HepG2 (cell line): ENCODE results near the gene GPC6. TPM values are rescaled to one million over a fixed set of nuclear protein-coding genes. Genes with fewer than 3 reads are reported as not detected.

Source experiments
- ATAC-seq: fragments of 200-7000 bp; cut with Tn5 transposase; 3 replicates; pipeline ENCODE4 v1.9.1; 2020; ENCODE audit warnings: mild to moderate bottlenecking, moderate library complexity
- BruUV-seq: library from RNA; stranded (reverse); fragments of 400-500 nt; replicated peaks from 2 replicates; lab custom pipeline; 2021; lab: Mats Ljungman, UMichigan
- CTCF ChIA-PET: fragments of 300-600 bp; formaldehyde crosslinking; extraction: SDS; loops from one replicate; lab custom pipeline; 2021; ENCODE audit warnings: low total read pairs, inconsistent platforms, low intra/inter-chr PET ratio; lab: Yijun Ruan, JAX
- POLR2A ChIA-PET: fragments of 350-600 bp; sonication (Branson Sonifier 250); formaldehyde crosslinking; loops from one replicate; lab custom pipeline; 2020; ENCODE audit warnings: antibody characterized with exemption, inconsistent platforms; lab: Yijun Ruan, JAX
- DNase-seq: peaks from one replicate; pipeline ENCODE4 v3.0.0-alpha.2; 2015; ENCODE audit warnings: low spot score
- FAIRE-seq: peaks from 3 replicates; lab custom pipeline; 2011; peaks lifted over from hg19 to GRCh38; lab: Jason Lieb, UNC
- H2AFZ ChIP-seq: one replicate; pipeline ENCODE4 v1.6.1; 2011; ENCODE audit warnings: low read length, inconsistent platforms
- H3K27ac ChIP-seq: fragments of 300-600 bp; 3 replicates; pipeline ENCODE4 v1.8.0; 2011; ENCODE audit warnings: mixed run types, mild to moderate bottlenecking, mixed read lengths, low read length, inconsistent platforms; ENCODE audit not compliant: insufficient read depth; ENCODE audit errors: extremely low read length
- H3K27me3 ChIP-seq, 2 experiments: fragments of 200-600 bp in 1 of 2; 2 replicates in 1 of 2; 3 replicates in 1 of 2; pipeline versions ENCODE4 v1.6.0 to v1.8.0; 2011; ENCODE audit warnings: low read length in 2 of 2, mild to moderate bottlenecking in 2 of 2, moderate library complexity in 2 of 2, inconsistent platforms in 1 of 2; ENCODE audit not compliant: insufficient read depth in 2 of 2, control insufficient read depth in 1 of 2
- H3K36me3 ChIP-seq, 2 experiments: fragments of 200-600 bp in 1 of 2; replicated peaks in 1 of 2; 2 replicates in 1 of 2; 3 replicates in 1 of 2; pipeline versions ENCODE4 v1.5.1 to v1.8.0; 2011; ENCODE audit warnings: low read length in 2 of 2, inconsistent platforms in 1 of 2; ENCODE audit not compliant: insufficient read depth in 2 of 2, control insufficient read depth in 1 of 2
- H3K4me1 ChIP-seq: 2 replicates; pipeline ENCODE4 v1.5.1; 2012; ENCODE audit warnings: low read length, inconsistent platforms; ENCODE audit not compliant: insufficient read depth
- H3K4me2 ChIP-seq: 2 replicates; pipeline ENCODE4 v1.6.0; 2011; ENCODE audit warnings: low read depth, low read length, inconsistent platforms
- H3K4me3 ChIP-seq, 3 experiments: fragments of 200-600 bp in 1 of 3; sonication (generic), shearing (Covaris generic) in 1 of 3; replicated peaks in 1 of 3; 2 replicates each; pipeline ENCODE4 v1.5.1; 2011 to 2016; ENCODE audit warnings: low read length in 3 of 3, inconsistent platforms in 2 of 3, low read depth in 2 of 3, mild to moderate bottlenecking in 2 of 3, control low read depth in 1 of 3, mixed read lengths in 1 of 3; ENCODE audit not compliant: insufficient read depth in 1 of 3
- H3K79me2 ChIP-seq: one replicate; pipeline ENCODE4 v1.6.1; 2011; ENCODE audit warnings: low read length, inconsistent platforms; ENCODE audit not compliant: insufficient read depth
- H3K9ac ChIP-seq: 2 replicates; pipeline ENCODE4 v1.6.0; 2011; ENCODE audit warnings: mild to moderate bottlenecking, low read depth, low read length, inconsistent platforms; ENCODE audit not compliant: insufficient read depth
- H3K9me3 ChIP-seq: 2 replicates; pipeline ENCODE4 v1.5.1; 2012; ENCODE audit warnings: mild to moderate bottlenecking, low read length
- H4K20me1 ChIP-seq: 2 replicates; pipeline ENCODE4 v1.6.0; 2011; ENCODE audit warnings: inconsistent platforms, mild to moderate bottlenecking, low read length, moderate library complexity; ENCODE audit not compliant: insufficient read depth
- IRX3 ChIP-seq: sonication (generic); formaldehyde crosslinking; IDR thresholded peaks from 2 replicates; pipeline ENCODE4 v1.8.1; 2023; ENCODE audit warnings: mild to moderate bottlenecking, low read depth, missing genetic modification reagents, borderline replicate concordance
- KAT2B ChIP-seq: fragments of 150-350 bp; IDR thresholded peaks from 2 replicates; pipeline ENCODE4 v1.6.1; 2014; ENCODE audit warnings: low read depth, low read length, borderline replicate concordance
- KLF11 ChIP-seq: IDR thresholded peaks from 2 replicates; pipeline ENCODE4 v1.6.1; 2016; ENCODE audit warnings: missing compliant biosample characterization
- RFXAP ChIP-seq: sonication (generic); formaldehyde crosslinking; IDR thresholded peaks from 2 replicates; pipeline ENCODE4 v1.4.0; 2020; ENCODE audit warnings: missing genetic modification reagents, borderline replicate concordance
- TBX3 ChIP-seq: fragments of 450-650 bp; IDR thresholded peaks from 2 replicates; pipeline ENCODE4 v1.6.1; 2017; ENCODE audit warnings: antibody characterized with exemption, mild to moderate bottlenecking, inconsistent platforms, borderline replicate concordance
- ZNF44 ChIP-seq: sonication (generic); formaldehyde crosslinking; IDR thresholded peaks from 2 replicates; pipeline ENCODE4 v1.5.1; 2020; ENCODE audit warnings: mild to moderate bottlenecking, missing genetic modification reagents
- ZNF460 ChIP-seq: sonication (generic); formaldehyde crosslinking; IDR thresholded peaks from 2 replicates; pipeline ENCODE4 v1.5.1; 2020; ENCODE audit warnings: missing genetic modification reagents, mild to moderate bottlenecking, borderline replicate concordance
- WGBS: methylation state at CpG from one replicate; pipeline ENCODE4 v1.1.6; 2017; ENCODE audit warnings: low lambda C conversion rate; 5-methylcytosine and 5-hydroxymethylcytosine counted together
- in situ Hi-C: cut with HindIII; loops from 2 replicates; pipeline ENCODE4 v1.10.0; 2017; ENCODE audit warnings: low pct_unique_long_range_greater_than_20kb; ENCODE audit not compliant: extremely low pct_ligation_motif_present
- intact Hi-C: fragments of 100-400 bp; cut with micrococcal nuclease; formaldehyde crosslinking; loops from one replicate; pipeline ENCODE4 v1.10.0; 2022; ENCODE audit not compliant: unreplicated experiment
- polyA plus RNA-seq, 8 experiments: library from polyadenylated mRNA; depleted of rRNA in 3 of 8; stranded (reverse) in 7 of 8; unstranded in 1 of 8; fragments of >200 nt; fragmentation: Illumina TruSeq in 4 of 8; extraction: Trizol in 4 of 8; gene quantifications; 2 replicates each; pipeline versions ENCODE4 v1.2.1 to v1.2.3, GENCODE V29; 2011 to 2016; ENCODE audit warnings: low read depth in 4 of 8, missing spikeins in 1 of 8, mixed read lengths in 1 of 8; ENCODE audit not compliant: insufficient read depth in 1 of 8
- total RNA-seq, 5 experiments: library from RNA; depleted of rRNA; stranded (reverse); fragments of >200 nt; fragmentation: Illumina TruSeq; extraction: Trizol; gene quantifications; 2 replicates each; pipeline ENCODE4 v1.2.3, GENCODE V29; 2016; ENCODE audit warnings: low read depth in 1 of 5
- TF ChIP-seq, protein P1 (sequence below): sonication (generic); formaldehyde crosslinking; conservative IDR thresholded peaks from 2 replicates; pipeline ENCODE4 v1.4.0; 2020; ENCODE audit warnings: mild to moderate bottlenecking, missing genetic modification reagents, moderate library complexity
- TF ChIP-seq, protein P2 (sequence below): sonication (generic); formaldehyde crosslinking; IDR thresholded peaks from 2 replicates; pipeline ENCODE4 v1.5.0; 2020; ENCODE audit warnings: missing genetic modification reagents
- TF ChIP-seq, protein P3 (sequence below): sonication (generic); formaldehyde crosslinking; IDR thresholded peaks from 2 replicates; pipeline ENCODE4 v1.5.1; 2020; ENCODE audit warnings: missing genetic modification reagents, mild to moderate bottlenecking, borderline replicate concordance
- TF ChIP-seq, protein P4 (sequence below): fragments of 450-650 bp; IDR thresholded peaks from 2 replicates; pipeline ENCODE4 v1.6.1; 2016

The GPC6 gene
- total and polyA plus RNA-seq, 2 of the 13 experiments (the other 11 are each of a cell fraction or from before 2014, with no cell fraction given) = 24.5 to 33.9 TPM

DNA sequence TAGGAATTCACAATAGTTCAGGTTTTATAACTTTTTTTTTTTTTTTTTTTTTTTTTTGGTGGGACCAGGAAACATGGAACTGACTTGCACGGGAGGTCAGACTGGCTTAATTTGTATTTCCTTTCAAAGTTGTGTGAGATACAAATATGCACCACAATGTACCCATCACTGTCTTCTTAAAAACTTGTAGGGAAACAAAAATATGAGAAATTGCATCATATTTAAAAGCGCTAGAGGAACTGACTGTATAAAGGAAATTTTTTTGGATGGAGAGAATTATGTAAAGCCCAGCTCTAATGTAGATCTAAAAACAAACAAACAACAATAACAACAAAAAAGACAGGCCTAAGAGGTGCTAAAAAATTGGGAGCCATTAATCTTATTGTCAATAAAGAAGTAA is 1006.3 kb downstream of the GPC6 start:
- ATAC-seq = no peak
- FAIRE-seq = no peak
- WGBS = 94% methylated on average over 2 of the region's 2 CpGs

DNA sequence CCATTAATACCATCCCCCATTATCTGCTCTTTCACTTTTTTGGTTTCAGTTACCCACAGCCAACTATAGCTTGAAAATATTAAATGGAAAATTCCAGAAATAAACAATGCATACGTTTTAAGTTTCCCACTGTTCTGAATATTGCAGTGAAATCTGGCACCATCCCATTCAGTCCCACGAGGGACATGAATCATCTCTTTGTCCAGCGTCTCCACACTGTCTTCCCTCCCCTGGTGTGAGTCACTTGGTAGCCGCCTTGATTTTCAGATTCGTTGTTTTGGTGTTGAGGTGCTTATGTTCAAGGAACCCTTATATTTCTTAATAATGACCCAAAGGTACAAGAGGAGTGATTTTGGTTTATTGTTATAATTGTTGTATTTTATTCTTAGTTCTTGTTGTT is 1006.8 kb downstream of the GPC6 start:
- in situ Hi-C loops (no loop called here), intact Hi-C loops (no loop called here)
- 78% methylated on average over 5 of the region's 5 CpGs for WGBS
- no peaks in the 10 kb centered on the region for H3K79me2 ChIP-seq
- no peaks in the 10 kb centered on the region for H3K4me1 ChIP-seq
- no peak overlapping the region for H3K27ac ChIP-seq
- ChIA-PET CTCF (no interaction called here), POLR2A (no interaction called here)
- BruUV-seq = no TSS peak
- H3K27me3 ChIP-seq = no peaks in the 10 kb centered on the region
- H3K9ac ChIP-seq = no peak overlapping the region
- H3K36me3 ChIP-seq = no peaks in the 10 kb centered on the region
- H4K20me1 ChIP-seq = no peaks in the 10 kb centered on the region
- no peak overlapping the region for H3K4me3 ChIP-seq
- DNase-seq = no peak
- no peak overlapping the region for H3K4me2 ChIP-seq
- TF ChIP-seq, protein P1, sequence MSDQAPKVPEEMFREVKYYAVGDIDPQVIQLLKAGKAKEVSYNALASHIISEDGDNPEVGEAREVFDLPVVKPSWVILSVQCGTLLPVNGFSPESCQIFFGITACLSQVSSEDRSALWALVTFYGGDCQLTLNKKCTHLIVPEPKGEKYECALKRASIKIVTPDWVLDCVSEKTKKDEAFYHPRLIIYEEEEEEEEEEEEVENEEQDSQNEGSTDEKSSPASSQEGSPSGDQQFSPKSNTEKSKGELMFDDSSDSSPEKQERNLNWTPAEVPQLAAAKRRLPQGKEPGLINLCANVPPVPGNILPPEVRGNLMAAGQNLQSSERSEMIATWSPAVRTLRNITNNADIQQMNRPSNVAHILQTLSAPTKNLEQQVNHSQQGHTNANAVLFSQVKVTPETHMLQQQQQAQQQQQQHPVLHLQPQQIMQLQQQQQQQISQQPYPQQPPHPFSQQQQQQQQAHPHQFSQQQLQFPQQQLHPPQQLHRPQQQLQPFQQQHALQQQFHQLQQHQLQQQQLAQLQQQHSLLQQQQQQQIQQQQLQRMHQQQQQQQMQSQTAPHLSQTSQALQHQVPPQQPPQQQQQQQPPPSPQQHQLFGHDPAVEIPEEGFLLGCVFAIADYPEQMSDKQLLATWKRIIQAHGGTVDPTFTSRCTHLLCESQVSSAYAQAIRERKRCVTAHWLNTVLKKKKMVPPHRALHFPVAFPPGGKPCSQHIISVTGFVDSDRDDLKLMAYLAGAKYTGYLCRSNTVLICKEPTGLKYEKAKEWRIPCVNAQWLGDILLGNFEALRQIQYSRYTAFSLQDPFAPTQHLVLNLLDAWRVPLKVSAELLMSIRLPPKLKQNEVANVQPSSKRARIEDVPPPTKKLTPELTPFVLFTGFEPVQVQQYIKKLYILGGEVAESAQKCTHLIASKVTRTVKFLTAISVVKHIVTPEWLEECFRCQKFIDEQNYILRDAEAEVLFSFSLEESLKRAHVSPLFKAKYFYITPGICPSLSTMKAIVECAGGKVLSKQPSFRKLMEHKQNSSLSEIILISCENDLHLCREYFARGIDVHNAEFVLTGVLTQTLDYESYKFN = no peak
- TF ChIP-seq, protein P2, sequence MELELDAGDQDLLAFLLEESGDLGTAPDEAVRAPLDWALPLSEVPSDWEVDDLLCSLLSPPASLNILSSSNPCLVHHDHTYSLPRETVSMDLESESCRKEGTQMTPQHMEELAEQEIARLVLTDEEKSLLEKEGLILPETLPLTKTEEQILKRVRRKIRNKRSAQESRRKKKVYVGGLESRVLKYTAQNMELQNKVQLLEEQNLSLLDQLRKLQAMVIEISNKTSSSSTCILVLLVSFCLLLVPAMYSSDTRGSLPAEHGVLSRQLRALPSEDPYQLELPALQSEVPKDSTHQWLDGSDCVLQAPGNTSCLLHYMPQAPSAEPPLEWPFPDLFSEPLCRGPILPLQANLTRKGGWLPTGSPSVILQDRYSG (CRISPR knock-in tag) = no peak
- TF ChIP-seq ZNF44 (CRISPR knock-in tag) = no peak
- no peak for TF ChIP-seq KAT2B
- H3K9me3 ChIP-seq = no peaks in the 10 kb centered on the region
- no peak overlapping the region for H2AFZ ChIP-seq
- no peak for FAIRE-seq
- no peak for ATAC-seq

More for the DNA sequence above, 1006.3 kb downstream of the GPC6 start:
- no peaks in the 10 kb centered on the region for H4K20me1 ChIP-seq
- DNase-seq = no peak
- H3K79me2 ChIP-seq = no peaks in the 10 kb centered on the region
- H3K36me3 ChIP-seq = no peaks in the 10 kb centered on the region
- no peak for TF ChIP-seq TBX3
- no peak for TF ChIP-seq ZNF460
- TF ChIP-seq, protein P3, sequence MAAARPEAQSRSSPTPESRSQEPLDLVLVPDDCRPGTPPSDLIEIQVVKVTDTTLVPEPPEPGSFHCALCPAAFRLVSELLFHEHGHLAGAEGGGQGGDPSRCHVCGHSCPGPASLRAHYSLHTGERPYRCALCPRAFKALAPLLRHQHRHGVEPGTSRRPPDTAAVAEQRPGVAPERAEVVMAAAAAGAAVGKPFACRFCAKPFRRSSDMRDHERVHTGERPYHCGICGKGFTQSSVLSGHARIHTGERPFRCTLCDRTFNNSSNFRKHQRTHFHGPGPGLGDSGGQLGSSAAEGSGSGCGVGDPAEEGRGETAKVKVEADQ (CRISPR knock-in tag) = no peak
- TF ChIP-seq RFXAP (CRISPR knock-in tag) = no peak
- TF ChIP-seq KLF11 = no peak
- TF ChIP-seq, protein P4, sequence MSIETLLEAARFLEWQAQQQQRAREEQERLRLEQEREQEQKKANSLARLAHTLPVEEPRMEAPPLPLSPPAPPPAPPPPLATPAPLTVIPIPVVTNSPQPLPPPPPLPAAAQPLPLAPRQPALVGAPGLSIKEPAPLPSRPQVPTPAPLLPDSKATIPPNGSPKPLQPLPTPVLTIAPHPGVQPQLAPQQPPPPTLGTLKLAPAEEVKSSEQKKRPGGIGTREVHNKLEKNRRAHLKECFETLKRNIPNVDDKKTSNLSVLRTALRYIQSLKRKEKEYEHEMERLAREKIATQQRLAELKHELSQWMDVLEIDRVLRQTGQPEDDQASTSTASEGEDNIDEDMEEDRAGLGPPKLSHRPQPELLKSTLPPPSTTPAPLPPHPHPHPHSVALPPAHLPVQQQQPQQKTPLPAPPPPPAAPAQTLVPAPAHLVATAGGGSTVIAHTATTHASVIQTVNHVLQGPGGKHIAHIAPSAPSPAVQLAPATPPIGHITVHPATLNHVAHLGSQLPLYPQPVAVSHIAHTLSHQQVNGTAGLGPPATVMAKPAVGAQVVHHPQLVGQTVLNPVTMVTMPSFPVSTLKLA = no peak
- TF ChIP-seq IRX3 (CRISPR knock-in tag) = no peak
- no peak overlapping the region for H3K9ac ChIP-seq
- BruUV-seq = no TSS peak
- intact Hi-C loops = no loop called here
- H3K4me2 ChIP-seq = no peak overlapping the region
- in situ Hi-C loops = no loop called here
- H2AFZ ChIP-seq = no peak overlapping the region
- no peak overlapping the region for H3K4me3 ChIP-seq
- H3K9me3 ChIP-seq = no peaks in the 10 kb centered on the region
- no peak overlapping the region for H3K27ac ChIP-seq
- H3K27me3 ChIP-seq = no peaks in the 10 kb centered on the region
- ChIA-PET CTCF (no interaction called here), POLR2A (no interaction called here)
- no peaks in the 10 kb centered on the region for H3K4me1 ChIP-seq
